Fibroblast of skin of left quadriceps (primary cell): ENCODE measurements around the gene EHMT2.
A peak's percentile ranks its signal among the peaks of the same experiment; 100 is the strongest.
"Not testable (repeated sequence)": the region's sequence is repeated elsewhere in the genome, so short reads cannot be mapped to it uniquely, and the experiment has no call there.

Experiments
- DNase-seq, 2 experiments: peaks; one replicate each; pipeline ENCODE4 v3.0.0-alpha.2; 2013; ENCODE audit warnings: low read depth in 2 of 2

Gene EHMT2

DNA sequence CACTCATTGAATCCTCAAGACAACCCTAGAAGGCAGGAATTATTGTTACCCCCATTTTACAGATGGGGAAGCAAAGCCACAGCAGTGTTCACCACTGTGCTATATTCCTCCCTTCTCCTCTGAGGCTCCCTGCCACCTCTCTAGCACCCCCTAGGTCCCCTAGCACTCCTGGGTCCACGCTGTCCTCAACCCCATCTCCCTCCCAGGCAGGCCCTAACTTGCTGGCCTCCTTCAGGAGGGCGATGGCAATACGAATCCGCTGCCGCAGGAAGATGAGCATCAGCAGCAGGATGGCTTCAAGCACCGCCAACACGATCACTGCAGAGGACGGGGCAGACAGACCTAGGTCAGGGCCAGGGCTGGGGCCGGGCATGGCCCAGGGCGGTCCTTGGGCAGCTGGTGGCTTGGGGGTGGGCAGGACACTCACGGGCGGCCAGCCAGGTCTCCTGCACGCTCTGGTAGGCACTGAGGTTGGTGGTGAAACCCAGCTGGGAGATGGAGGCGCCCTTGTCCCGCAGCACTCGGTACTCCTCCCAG lies 27.0 kb downstream of the EHMT2 start:
- no peak for DNase-seq

- no peak for DNase-seq
Observed at GRCh38 chr6:31869343-31869742, 28.2 kb downstream of the EHMT2 start.

DNA sequence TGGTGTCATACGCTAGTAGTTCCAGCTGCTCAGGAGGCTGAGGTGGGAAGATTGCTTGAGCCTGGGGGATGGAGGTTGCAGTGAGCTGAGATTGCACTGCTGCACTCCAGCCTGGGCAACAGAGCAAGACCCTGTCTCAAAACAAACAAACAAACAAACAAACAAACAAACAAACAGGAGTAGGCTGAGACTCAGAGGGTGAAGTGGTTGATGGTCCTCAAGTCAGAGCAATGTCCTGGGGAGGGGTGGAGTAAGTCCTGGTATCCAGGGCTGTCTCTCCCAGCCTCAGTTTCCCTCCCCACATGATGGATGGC lies 28.9 kb downstream of the EHMT2 start:
- not testable (repeated sequence) for DNase-seq

DNA sequence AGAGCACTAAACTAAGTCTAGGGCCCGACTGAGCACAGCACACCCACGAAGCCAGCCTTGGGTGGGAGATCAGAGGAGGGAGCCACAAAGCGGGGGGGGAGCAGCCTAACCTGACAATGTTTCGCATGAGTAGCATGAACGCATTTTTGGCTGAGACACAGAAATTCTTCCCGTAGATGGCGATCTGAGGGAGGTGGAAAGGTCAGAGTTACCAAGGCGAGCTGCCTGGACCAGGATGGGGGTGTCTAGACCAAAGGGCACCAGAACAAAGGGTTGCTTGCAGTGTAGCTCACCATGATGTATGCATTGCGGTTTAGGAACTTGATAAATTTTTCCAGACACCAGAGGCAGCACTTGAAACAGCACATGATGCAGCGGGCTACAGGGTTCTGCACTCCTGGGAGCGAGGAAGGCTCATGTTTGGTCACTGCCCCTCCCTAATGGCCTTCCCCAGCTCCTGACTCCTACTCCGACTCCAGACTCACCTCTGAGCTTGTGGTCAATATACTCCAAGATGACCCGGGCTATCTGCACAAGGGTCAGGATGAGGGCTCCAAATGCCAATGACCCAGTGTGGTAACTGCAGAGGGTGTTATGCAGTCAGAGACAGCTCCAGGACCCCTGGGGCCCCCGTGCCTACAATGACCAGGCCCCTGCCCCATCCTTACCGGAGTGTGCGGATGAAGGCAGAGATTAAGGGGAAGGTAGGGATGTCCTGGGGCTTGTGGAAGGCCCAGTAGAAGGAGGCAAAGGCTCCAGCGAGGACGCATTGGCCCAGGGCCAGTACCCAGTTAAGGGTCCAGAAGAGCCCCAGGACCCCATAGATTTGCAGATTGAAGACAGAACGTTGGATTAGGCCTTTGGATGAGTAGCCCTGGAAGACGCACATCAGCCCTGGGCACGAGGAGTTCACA lies 32.0 kb downstream of the EHMT2 start:
- no peak for DNase-seq

DNA sequence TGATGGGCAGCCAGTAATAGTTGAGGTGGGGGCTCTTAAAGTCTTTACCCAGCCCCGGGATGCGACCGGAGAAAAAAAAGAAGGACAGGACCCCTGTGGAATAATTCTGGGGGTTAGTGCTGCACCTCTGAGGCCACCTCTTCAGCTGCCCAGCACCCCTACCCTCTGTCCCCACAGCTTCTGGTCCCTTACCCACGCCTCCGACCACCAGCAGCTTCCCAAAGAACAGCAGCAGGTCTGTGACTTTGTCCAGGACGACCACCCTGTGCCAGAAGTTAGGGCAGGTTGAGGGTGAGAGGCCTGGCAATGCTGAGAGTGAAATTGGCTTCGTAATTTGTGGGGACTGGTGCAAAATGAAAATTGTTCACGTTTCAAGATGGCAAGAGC lies 32.7 kb downstream of the EHMT2 start:
- DNase-seq = no peak

DNA sequence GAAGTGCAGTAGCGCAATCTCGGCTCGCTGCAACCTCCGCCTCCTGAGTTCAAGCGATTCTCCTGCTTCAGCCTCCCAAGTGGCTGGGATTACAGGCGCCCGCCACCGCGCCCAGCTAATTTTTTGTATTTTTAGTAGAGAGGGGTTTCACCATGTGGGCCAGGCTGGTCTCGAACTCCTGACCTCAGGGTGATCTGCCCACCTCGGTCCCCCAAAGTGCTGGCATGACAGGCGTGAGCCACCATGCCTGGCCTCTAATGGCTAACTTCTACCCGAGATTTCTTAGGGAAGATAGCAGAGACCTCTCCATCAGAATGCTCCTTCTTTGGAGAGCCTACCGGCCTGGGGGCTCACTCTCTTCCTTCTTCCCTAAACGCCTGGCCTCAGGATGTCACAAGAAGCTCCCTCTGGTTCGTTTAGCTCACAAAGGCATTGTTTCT lies 33.4 kb downstream of the EHMT2 start:
- DNase-seq = not testable (repeated sequence)

GRCh38 chr6:31862344-31863235 lies 34.9 kb downstream of the EHMT2 start, which contains the start of gene NEU1:
Gene NEU1 (minus strand): TSS chr6:31862821. CDS start chr6:31862776, 45 bp downstream.
- peak; percentile 100 for DNase-seq

DNA sequence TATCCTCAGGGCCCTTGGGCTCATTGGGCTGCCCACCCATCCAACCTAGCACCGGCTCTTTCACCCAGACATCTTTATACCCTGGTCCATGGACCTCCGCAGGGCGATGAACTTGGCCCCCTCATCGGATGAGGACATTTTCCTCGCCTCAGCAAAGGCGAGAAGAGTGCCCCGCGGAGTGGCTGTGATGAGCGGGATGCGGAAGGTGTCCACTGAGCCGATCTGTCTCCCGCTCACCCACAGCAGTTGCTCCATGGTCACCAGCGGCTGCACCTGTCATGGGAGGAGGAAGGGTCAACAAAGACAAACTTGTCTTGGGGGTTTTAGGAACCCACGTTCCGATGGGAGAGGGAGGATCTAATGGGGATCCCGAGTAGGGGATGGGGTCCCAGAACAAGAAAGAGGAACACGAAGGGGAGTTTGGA lies 35.6 kb downstream of the EHMT2 start:
- no peak for DNase-seq

DNA sequence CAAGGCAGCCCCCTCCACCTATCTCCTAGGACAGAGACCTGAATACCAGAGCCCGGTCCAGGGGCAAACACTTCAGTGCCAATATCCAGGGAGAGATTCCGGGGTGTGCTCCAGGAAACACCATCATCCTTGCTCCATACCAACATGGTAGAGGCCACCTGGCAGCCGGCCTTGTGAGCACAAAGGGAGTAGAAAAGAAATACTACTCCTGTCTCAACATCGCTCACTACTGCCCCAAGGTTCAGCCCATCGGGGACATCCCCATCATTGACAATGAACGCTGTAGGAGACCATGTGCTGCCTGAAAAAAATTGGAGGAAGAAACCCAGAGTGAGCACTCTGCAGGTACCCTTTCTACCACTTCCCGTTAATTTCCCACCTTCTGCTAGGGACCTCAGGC lies 36.3 kb downstream of the EHMT2 start:
- no peak for DNase-seq

GRCh38 chr6:31860349-31860748 lies 37.1 kb downstream of the EHMT2 start:
- no peak for DNase-seq

- DNase-seq = no peak
Observed at GRCh38 chr6:31859923-31860322, 37.6 kb downstream of the EHMT2 start.

DNA sequence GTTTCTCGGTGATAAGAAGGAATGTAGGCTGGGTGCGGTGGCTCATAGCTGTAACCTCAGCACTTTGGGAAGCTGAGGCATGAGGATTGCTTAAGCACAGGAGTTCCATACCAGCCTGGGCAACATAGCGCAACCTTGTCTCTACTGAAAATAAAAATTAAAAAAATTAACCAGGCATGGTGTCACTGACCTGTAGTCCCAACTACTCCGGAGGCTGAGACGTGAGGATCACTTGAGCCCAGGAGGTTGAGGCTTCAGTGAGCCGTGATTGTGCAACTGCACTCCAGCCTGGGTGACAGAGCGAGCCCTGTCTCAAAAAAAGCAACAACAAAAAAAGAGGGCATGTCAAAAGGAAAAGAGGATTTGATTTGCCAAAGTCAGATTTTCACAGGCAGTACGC lies 38.8 kb downstream of the EHMT2 start:
- no peak for DNase-seq

DNA sequence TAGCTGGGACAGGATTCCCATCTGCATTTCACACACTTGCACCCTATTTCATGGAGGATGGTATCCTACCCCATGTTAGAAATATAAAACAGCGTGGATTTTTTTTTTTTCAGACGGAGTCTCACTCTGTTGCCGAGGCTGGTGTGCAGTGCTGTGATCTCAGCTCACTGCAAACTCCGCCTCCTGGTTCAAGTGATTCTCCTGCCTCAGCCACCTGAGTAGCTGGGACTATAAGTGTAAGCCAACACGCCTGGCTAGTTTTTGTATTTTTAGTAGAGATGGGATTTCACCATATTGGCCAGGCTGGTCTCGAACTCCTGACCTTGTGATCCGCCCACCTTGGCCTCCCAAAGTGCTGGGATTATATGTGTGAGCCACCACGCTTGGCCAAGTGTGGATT lies 39.7 kb downstream of the EHMT2 start:
- DNase-seq = not testable (repeated sequence)

DNA sequence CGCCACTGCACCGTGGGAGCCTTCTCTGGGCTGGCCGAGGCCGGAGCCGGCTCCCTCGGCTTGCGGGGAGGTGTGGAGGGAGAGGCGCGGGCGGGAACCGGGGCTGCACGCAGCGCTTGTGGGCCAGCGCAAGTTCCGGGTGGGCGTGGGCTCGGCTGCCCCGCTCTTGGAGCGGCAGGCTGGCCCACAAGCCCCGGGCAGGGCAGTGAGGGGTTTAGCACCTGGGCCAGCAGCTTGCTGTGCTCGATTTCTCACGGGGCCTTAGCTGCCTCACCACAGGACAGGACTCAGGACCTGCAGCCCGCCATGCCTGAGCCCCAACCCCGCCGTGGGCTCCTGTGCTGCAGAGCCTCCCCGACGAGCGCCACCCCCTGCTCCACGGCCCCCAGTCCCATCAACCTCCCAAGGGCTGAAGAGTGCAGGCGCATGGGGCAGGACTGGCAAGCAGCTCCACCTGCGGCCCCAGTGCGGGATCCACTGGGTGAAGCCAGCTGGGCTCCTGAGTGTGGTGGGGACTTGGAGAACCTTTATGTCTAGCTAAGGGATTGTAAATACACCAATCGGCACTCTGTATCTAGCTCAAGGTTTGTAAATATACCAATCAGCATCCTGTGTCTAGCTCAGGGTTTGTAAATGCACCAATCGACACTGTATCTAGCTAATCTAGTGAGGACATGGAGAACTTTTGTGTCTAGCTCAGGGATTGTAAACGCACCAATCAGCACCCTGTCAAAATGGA lies 45.3 kb downstream of the EHMT2 start:
- not testable (repeated sequence) for DNase-seq

- no peak for DNase-seq
Observed at GRCh38 chr6:31851485-31851832, 46.0 kb downstream of the EHMT2 start.

GRCh38 chr6:31850765-31851484 lies 46.6 kb downstream of the EHMT2 start:
- no peak for DNase-seq

GRCh38 chr6:31847276-31847978 lies 50.1 kb downstream of the EHMT2 start:
- DNase-seq = no peak

- DNase-seq = no peak
Observed at GRCh38 chr6:31844507-31844906, 53.0 kb downstream of the EHMT2 start.

- DNase-seq = no peak
Observed at GRCh38 chr6:31842053-31842452, 55.4 kb downstream of the EHMT2 start.

DNA sequence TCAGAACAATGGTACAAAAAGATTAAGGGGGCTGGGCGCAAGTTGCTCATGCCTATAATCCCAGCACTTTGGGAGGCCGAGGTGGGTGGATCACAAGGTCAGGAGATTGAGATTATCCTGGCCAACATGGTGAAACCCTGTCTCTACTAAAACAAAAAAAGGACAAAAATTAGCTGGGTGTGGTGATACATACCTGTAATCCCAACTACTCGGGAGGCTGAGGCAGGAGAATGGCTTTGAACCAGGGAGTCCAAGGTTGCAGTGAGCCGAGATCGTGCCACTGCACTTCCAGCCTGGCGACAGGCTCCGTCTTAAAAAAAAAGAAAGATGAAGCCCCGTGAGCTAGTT lies 57.7 kb downstream of the EHMT2 start:
- DNase-seq = not testable (repeated sequence)

GRCh38 chr6:31838968-31839367 lies 58.5 kb downstream of the EHMT2 start:
- no peak for DNase-seq
